ES-I3 (cell line): Measurements from ENCODE around the gene GOLIM4.

ENCODE experiments used
- H3K36me3 ChIP-seq: 2 replicates; pipeline ENCODE4 v1.6.1; 2013; ENCODE audit warnings: mild to moderate bottlenecking, low read length, control low read depth, moderate library complexity; ENCODE audit not compliant: insufficient read depth
- H3K4me1 ChIP-seq: 2 replicates; pipeline ENCODE4 v1.6.1; 2013; ENCODE audit warnings: mild to moderate bottlenecking, control low read depth, low read length; ENCODE audit not compliant: insufficient read depth
- H3K9ac ChIP-seq: 2 replicates; pipeline ENCODE4 v1.6.1; 2013; ENCODE audit warnings: low read depth, mild to moderate bottlenecking, low read length, moderate library complexity
- H3K9me3 ChIP-seq: 2 replicates; pipeline ENCODE4 v1.6.1; 2013; ENCODE audit warnings: mild to moderate bottlenecking, low read length, moderate library complexity; ENCODE audit not compliant: control insufficient read depth, insufficient read depth

Gene GOLIM4

GRCh38 chr3:167989999-167990398 lies 105.7 kb downstream of the GOLIM4 start:
- H3K9ac ChIP-seq, result no peak overlapping the region
- H3K9me3 ChIP-seq, result no peaks in the 10 kb centered on the region
- H3K36me3 ChIP-seq, result no peaks in the 10 kb centered on the region
- H3K4me1 ChIP-seq, result no peaks in the 10 kb centered on the region

GRCh38 chr3:167989066-167989465 lies 106.7 kb downstream of the GOLIM4 start:
- Histone ChIP-seq H3K9me3 (no peaks in the 10 kb centered on the region), H3K4me1 (no peaks in the 10 kb centered on the region), H3K36me3 (no peaks in the 10 kb centered on the region), H3K9ac (no peak overlapping the region)

- no peaks in the 10 kb centered on the region for H3K36me3 ChIP-seq
- no peak overlapping the region for H3K9ac ChIP-seq
- no peaks in the 10 kb centered on the region for H3K4me1 ChIP-seq
- no peaks in the 10 kb centered on the region for H3K9me3 ChIP-seq
These were observed 112.1 kb downstream of the GOLIM4 start for GRCh38 chr3:167983583-167983982.

GRCh38 chr3:167978486-167978885 lies 117.2 kb downstream of the GOLIM4 start:
- no peak overlapping the region for H3K9ac ChIP-seq
- no peaks in the 10 kb centered on the region for H3K4me1 ChIP-seq
- no peaks in the 10 kb centered on the region for H3K36me3 ChIP-seq
- H3K9me3 ChIP-seq, result no peaks in the 10 kb centered on the region

- H3K36me3 ChIP-seq, result no peaks in the 10 kb centered on the region
- H3K9ac ChIP-seq, result no peak overlapping the region
- H3K4me1 ChIP-seq, result no peaks in the 10 kb centered on the region
- no peaks in the 10 kb centered on the region for H3K9me3 ChIP-seq
These were observed 117.7 kb downstream of the GOLIM4 start for GRCh38 chr3:167978071-167978470.

GRCh38 chr3:167976516-167977361 lies 119.0 kb downstream of the GOLIM4 start:
- Histone ChIP-seq H3K9ac (no peak overlapping the region), H3K9me3 (no peaks in the 10 kb centered on the region), H3K4me1 (no peaks in the 10 kb centered on the region), H3K36me3 (no peaks in the 10 kb centered on the region)

GRCh38 chr3:167973901-167974300 lies 121.8 kb downstream of the GOLIM4 start:
- H3K36me3 ChIP-seq, result no peaks in the 10 kb centered on the region
- no peak overlapping the region for H3K9ac ChIP-seq
- no peaks in the 10 kb centered on the region for H3K4me1 ChIP-seq
- H3K9me3 ChIP-seq, result no peaks in the 10 kb centered on the region

- Histone ChIP-seq H3K36me3 (no peaks in the 10 kb centered on the region), H3K4me1 (no peaks in the 10 kb centered on the region), H3K9me3 (no peaks in the 10 kb centered on the region), H3K9ac (no peak overlapping the region)
These were observed 122.7 kb downstream of the GOLIM4 start for GRCh38 chr3:167973046-167973445.

GRCh38 chr3:167972502-167972901 lies 123.2 kb downstream of the GOLIM4 start:
- no peaks in the 10 kb centered on the region for H3K9me3 ChIP-seq
- no peak overlapping the region for H3K9ac ChIP-seq
- H3K36me3 ChIP-seq, result no peaks in the 10 kb centered on the region
- H3K4me1 ChIP-seq, result no peaks in the 10 kb centered on the region

GRCh38 chr3:167969548-167969947 lies 126.2 kb downstream of the GOLIM4 start:
- Histone ChIP-seq H3K9me3 (no peaks in the 10 kb centered on the region), H3K4me1 (no peaks in the 10 kb centered on the region), H3K36me3 (no peaks in the 10 kb centered on the region), H3K9ac (no peak overlapping the region)

GRCh38 chr3:167967257-167968036 lies 128.3 kb downstream of the GOLIM4 start:
- no peaks in the 10 kb centered on the region for H3K9me3 ChIP-seq
- no peaks in the 10 kb centered on the region for H3K4me1 ChIP-seq
- H3K36me3 ChIP-seq, result no peaks in the 10 kb centered on the region
- no peak overlapping the region for H3K9ac ChIP-seq
